HK-2 (cell line): Measurements from ENCODE around the gene MT1HL1.
A peak's percentile ranks its signal among the peaks of the same experiment; 100 is the strongest.
"Not testable (repeated sequence)": the region's sequence is repeated elsewhere in the genome, so short reads cannot be mapped to it uniquely, and the experiment has no call there.

Experiments
- DNase-seq: peaks from one replicate; pipeline ENCODE4 v3.0.0-alpha.2; 2018; ENCODE audit not compliant: unreplicated experiment

Gene MT1HL1

DNA sequence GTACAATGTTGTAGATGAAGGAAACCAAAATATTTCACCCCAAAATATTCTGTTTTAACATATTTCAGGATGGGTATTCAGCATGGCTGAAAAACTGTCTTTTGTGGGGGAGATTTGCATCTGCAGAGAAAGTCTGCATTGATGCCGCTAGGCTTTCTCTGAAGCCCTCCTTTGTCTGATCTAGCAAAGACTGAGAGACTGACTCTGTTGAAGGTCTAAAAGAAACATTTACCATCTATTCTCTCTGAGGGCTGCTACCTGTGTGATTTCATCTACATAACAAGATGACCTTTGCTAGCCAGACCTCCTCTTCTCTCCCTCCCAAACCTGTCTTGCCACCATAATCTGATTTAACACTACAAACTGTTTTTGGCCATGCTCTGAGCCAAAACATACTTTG, 12.4 kb upstream of the MT1HL1 start:
- DNase-seq = no peak

DNA sequence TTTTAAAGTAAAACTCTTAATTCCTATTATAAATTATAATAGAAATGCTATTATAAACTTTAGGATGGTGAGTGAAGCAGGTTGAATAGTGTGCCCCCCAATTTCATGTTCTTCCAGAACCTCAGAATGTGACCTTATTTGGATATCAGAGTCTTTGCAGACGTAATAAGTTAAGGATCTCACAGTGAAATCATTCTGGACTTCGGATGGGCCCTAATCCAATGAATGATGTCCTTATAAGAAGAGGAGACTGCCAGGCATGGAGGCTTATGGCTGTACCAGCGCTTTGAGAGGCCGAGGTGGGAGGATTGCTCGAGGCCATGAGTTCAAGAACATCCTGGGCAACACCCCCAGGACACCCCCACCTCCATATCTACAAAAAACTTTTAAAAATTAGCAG, 9.4 kb upstream of the MT1HL1 start:
- no peak for DNase-seq

DNA sequence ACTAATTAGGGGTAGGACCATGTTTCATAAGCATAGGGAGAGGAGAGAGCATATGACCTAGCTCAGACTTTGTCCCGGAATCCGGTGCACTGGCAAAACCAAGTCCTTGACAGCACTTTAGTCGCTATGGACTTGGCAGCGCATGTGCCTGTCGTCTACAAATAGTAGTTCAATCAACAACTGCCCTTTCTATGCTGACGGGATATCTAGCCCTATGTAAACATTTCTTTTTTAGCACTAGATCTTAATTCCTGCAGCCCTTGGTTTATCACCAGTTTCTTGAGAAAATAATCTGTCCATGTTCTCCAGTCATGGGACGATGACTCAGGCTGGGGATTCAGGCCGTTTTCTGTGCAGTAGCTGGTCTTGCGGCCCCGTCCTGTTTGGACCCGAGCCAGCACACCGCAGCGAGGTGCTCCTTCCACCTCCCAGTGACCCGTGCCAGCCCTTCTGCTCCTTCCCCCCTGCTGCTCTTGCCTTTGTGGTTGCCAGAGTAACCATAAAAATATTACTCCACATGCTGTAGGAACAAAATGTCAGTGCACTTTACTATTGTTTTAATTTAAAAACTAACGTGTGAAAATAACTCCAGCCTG, 8.6 kb upstream of the MT1HL1 start:
- peak; percentile 72 for DNase-seq

DNA sequence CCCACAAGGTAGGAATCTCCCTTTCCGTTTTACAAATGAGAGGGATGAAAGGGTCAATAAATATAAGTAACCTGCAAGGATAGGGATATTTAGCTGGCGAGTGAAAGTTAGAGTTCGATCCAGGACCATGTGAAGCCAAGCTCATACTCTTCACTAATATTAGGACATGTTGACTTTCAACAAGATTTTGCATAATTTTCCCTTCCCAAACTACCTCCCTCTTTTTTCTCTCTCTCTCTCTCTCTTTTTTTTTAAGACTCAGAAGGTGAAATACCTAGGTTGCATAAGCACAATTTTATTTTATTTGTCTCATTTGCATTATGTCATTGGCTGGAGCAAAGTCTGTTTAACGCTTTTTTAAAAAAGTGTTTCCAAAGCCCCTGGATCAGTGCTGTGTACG, 8.1 kb upstream of the MT1HL1 start:
- no peak for DNase-seq

DNA sequence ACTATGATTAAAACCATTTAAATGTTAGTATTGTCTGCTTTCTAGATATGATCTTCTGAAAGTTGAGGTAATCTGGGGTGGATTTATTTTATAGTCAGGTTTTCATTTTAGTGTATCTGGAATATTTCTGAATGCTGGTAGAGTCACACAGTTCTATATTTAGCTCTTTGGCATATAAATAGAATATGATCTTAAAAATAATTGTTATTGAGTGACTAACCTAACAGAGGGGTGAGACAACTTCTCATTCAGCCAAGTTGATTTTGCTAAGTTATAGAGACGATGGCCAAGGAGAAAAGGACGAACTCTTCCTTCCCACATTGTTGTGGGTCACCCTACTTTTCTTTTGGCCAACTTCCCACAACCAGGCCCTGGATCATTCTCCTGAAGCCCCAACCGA, 7.2 kb upstream of the MT1HL1 start:
- no peak for DNase-seq

DNA sequence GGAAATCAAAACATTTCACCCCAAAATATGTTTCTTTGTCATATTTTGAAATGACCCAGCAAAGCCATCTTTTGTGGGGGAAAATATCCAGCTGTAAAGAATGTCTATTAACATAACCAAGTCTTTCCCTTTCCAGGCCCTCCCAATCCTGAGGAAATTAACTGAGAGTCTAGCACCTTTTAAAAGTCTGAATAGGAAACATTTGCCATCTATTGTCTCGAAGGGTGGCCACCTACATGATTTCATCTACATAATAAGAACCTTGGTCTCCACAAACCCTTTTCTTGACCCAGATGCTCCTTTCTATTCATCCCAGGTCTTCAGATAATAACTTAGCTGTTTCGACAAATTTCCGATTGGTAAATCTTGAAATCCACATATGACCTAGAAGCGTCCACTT, 5.4 kb upstream of the MT1HL1 start:
- no peak for DNase-seq

DNA sequence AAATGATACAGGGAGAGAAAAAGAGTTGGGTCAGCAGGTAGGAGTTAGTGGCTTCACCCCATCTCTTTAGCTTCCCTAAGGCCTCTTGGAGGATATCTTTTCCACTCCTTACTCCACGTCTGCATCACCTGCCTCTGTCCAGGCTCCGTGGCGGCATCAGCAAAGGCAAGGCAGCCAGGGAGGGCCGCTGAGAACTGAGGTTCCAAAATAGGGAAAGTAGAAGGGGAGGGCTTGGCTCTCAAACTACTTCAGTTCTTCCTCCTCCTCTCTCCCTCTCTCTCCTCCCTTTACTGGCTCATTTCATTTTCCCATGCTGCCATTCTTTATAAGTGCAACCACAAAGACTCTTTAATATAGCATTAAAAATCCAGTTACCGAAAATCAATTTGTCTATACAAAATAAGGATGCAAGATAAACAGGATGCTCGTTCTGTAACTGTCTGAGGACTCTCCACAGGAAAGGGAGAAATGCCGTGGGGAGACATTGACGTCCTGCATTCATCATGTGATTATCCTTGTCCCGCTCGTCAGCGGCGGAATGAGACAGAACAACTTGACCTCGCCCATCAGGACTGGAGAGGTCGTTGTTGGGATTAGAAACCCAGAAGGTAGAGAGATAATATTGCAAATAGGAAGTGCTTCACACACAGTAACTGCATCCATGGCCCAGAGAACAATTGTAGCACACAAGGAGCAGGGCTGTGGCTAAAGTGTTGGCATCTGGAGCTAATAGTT, 3.1 kb upstream of the MT1HL1 start:
- no peak for DNase-seq

DNA sequence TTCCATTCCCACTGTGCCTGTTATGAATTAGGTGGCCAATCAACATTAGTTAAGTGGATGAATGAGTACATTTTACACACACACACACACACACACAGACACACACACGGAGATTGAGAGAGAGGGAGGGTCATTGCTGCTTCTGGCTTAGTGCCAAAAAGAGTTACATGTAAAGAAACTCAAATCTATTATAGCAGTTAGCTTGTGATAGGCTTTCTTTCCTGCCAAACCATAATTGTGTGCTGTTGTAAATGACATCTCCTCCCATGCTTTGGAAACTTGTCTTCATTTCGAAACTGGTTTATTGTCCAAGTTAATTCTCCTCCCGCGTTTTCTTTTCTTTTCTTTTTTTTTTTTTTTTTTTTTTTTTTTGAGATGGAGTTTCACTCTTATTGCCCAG, 1.4 kb upstream of the MT1HL1 start:
- no peak for DNase-seq

DNA sequence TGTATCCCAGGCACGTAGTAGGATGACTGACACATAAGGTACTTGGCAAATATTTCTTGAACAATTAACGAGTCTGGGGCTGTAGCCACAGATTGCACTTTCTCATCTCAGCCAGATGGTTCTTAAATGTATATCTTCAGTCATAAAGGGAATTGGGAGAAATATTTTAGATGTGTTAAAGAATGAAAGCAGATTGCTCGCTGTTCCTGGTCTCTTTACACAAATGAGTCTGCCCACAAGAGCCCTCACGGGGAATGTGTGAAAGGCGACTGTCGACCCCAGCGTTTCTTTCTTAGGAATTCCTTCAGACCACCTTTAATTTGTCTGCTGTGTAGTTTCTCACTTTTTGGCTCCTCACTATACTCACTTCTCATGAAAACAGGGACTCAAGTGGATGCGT, 725 bp downstream of the MT1HL1 start:
- no peak for DNase-seq

DNA sequence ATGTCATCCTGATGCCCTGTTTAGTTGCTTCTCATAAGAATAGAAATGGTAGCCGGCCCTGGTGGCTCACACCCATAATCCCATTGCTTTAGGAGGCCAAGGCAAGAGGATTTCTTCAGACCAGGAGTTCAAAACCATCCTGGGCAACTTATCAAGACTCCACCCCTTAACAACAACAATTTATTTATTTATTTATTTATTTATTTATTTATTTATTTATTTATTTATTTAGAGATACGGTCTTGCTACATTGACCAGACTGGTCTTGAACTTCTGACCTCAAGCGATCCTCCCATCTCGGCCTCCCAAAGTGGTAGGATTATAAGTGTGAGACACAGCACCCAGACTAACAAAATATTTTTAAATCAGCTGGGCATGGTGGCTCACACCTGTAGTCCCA, 4.0 kb downstream of the MT1HL1 start:
- DNase-seq = no peak

DNA sequence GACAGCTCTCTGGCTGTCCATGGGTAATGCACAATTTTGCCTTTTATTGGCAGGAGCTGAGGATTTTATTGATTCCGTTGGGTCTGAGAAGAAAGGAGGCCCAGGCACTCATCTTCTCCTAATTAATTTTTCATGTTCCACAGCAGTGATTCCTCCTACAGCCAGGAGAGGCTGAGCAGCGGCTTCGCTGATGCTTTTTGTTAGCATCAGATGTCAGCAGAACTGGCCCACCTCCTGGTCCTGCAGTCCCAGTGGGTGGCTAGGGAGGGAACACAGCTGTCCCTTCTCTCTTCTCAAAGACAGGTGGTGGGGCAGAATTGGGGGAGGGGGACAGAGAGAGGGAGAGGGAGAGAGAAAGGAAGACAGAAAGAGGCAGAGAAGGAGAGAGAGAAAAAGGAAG, 5.7 kb downstream of the MT1HL1 start:
- no peak for DNase-seq

DNA sequence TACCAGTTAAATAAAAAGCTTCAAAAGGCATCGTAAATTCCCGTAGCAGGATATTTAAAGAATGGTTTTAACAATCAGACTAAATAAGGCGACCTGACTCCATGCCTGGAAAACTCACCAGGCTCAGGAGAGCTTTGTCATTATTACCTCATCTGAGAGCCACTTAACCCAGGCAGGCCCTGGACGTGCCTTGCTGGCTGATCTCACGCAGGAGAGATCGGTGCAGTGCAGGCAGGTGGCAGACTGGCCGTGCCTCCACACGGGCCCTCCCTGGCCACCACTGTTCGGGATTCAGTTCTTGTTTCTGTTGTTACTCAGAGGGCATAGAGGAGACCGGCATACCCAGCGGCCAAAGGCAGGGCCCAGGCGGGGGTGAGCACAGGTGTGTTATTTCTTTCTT, 6.4 kb downstream of the MT1HL1 start:
- DNase-seq = no peak

DNA sequence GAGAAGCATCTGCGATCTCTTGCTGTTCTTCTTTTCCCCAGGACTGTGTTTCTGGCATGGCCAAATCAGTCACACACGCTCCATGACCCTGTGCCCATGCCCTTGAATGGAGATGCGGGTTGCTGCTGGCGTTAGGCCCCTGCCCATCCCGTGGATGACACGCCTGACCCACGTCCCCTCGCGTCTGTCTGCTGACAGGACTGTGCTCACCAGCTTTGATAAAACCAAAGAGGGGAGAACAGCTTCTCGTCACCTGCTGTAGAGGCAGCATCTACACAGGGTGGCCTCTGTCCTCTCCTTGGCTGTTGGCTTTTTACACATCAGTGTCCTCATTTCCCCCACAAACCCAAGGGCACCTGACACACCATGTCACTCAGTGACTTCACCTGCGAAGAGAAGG, 6.9 kb downstream of the MT1HL1 start:
- no peak for DNase-seq

DNA sequence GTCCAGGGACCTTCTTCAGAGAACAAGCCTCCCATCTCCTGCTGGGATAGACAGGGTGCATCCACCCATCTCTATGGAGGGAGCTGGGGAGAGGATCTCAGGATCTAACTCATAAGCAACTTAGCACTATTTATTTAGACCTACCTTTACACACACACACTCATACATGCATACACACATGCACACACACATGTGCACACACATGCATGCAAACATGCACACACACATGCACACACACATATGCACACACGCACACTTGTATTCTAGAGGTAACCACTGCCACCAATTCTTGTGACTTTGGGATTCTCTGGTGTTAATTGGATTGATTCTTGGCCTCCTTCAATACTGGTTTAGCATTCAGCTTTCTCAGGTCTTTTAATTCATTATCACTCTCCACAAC, 9.8 kb downstream of the MT1HL1 start:
- no peak for DNase-seq

DNA sequence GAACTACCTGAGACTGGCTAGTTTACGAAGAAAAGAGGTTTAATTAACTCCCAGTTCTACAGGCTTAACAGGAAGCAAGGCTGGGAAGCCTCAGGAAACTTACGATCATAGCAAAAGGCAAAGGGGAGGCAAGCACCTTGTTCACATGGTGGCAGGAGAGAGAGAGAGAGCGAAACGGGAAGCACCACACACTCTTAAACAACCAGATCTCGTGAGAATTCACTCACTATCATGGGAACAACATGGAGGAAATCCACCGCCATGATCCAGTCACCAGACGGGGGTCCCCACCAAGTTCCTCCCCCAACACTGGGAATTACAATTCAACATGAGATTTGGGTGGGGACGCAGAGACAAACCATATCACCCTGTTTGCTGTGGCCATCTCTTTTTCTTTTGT, 11.8 kb downstream of the MT1HL1 start:
- DNase-seq = no peak

DNA sequence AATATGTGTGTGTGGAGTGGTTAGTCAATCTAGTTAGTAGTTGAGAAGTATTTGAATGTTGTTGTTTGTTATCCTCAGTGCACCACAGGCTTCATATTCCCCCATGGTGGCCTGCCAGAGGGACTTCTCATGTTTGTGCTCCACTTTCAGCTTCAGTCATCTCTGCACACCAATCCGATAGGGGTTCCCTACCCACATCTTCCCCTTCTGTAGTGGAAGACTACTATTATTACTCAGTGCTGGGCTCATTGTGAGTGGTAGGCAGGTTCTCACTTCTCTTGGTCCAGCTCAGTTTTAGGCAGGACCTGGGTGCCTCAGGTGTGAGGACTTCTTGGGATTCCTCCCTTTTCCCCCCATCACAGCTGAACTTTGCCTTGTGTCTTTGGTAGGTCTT, 14.2 kb downstream of the MT1HL1 start:
- no peak for DNase-seq

DNA sequence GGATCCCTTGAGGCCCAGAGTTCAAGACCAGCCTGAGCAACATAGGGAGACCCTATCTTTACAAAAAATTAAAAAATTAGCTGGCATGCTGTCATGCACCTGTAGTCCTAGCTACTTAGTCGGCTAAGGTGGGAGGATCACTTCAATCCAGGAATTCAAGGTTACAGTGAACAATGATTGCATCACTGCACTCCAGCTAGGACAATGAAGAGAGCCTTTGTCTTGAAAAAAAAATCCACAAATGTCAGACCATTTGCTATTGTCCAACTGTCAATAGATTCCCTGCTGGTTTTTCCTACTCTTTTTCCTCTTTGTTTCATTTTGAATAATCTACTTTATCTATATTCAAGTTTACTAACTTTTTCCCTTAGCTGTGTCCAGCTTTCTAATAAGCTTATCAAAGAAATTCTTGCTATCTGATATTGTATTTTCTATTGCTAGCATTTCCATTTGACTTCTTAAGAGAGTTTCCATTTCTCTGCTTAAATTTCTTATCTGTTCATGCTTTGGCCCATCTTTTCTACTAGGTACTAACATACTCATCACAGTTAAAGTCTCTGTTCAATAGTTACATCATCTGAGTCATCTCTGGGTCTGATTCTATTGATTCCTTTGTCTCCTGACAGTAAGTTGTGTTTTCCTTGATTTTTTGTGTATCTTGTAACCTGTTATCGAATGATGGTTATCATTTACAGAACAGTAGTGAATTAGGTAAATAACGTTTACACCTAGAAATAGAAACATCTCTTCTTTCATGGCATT, 14.8 kb downstream of the MT1HL1 start:
- DNase-seq = no peak

DNA sequence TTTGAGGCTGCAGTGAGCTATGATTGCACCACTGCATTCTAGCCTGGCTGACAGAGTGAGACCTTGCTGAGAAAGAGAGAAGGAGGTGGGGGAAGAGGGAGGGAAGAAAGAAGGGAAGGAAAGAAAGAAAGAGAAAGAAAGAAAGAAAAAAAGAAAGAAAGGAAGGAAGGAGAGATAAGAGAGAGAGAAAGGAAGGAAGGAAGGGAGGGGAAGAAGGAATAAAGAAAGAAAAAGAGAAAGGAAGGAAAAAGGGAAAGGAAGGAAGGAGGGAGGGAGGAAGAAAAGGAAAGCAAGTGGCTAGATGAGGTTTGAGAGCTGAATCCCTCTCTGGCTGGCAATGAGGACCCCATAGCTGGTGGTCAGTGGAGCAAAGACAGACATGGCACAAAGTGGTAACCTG, 20.4 kb downstream of the MT1HL1 start:
- DNase-seq = no peak

DNA sequence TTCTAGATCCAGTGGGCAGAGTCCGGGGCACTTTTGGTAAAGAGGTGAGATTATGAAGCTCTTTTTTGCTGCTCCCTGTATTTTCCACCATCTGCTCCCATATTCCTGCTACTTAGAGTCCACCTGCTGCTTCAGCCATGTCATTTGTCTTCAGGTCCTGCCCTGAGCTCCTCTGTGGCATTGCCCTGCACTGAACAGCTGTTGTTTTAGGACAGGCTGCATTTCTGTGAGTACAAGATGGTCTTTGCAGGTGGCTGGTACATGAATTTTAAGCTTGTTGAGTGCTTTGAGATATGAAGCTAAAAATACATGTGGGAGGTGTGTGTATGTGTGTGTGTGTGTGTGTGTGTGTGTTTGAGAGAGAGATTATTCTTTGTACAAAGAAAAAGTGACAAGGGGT, 21.9 kb downstream of the MT1HL1 start:
- DNase-seq = no peak

DNA sequence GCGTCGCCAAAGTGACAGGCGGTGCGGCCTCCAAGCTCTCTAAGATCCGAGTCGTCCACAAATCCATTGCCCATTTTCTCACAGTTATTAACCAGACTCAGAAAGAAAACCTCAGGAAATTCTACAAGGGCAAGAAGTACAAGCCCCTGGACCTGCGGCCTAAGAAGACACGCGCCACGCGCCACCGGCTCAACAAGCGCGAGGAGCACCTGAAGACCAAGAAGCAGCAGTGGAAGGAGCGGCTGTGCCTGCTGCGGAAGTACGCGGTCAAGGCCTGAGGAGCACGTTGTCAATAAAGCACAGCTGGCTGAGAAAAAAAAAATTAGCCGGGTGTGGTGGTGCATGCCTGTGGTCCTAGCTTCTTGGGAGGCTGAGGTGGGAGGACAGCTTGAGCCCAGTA, 22.8 kb downstream of the MT1HL1 start:
- not testable (repeated sequence) for DNase-seq

DNA sequence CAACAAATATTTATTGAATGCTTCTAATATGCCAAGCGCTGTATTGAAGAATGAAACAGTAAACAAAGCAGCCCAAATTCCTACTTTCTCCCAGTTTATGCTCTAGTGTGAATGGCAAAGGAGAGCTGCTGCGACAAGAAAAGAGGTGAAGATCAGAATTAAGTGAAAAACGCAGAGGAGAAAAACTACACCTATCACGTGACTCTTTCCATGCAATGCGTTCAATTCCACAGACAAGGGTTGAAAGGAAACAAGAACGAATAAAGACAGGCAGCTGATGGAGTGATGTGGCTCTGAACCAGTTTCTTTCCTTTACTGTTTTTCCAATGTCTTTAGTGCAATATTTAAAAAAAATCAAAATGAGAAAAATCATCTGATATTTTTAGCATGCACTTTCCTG, 23.6 kb downstream of the MT1HL1 start:
- no peak for DNase-seq

DNA sequence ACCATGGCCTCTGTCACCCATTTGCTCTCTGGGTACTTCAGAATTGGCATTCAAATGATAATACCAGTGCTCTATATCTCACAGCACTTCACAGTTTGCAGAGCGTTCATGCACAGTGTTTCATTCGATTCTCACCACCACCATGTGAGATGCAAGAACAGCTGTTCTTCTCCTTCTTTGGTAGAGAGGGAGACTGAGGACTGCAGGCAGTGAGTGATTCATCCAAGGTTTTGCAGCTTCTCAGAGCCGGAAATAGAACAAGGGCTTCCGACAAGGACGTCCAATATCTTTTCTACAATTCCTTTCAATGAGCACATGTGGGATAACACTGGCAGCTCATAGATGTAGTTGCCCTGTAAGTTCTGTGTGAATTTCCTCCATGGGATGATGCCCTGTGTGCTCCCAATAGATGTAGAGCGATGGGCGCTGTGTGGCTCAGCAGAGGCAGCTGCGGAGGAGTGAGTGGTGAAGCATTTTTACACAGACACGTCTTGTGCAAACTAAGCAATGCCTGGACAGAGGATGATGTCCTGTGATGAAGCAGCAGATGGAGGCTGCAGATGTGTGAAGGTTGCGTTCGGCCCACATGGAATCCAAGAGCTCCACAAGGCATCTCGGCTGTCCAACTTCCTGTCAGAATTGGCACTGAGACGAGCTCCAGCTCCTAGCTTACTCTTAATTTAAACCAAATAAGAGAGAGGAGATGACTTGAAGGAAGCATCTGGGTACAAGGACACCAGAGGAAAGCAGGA, 24.9 kb downstream of the MT1HL1 start:
- no peak for DNase-seq

DNA sequence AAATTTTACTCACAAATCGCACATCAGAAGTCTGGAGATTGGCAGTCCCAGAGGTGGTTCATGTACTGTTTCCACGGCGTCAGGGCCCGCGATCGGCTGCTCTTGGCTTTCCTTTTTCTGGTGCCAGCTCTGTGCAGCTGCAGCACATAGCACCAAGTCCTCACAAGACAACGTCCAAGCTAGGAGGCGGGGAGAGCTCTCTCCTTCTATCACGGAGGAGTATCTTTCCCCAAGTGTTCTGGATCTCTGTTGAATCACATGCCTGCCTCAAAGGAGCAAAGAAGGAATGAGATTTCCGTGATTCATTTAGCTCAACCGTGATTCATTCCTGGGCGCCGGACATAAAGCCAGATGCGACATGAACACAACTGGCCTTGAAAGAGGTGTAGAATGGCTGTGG, 25.5 kb downstream of the MT1HL1 start:
- DNase-seq = no peak
